Epithelial cell of prostate (primary cell): ENCODE results near the gene FARS2.

Experiments
- DNase-seq: peaks from one replicate; pipeline ENCODE4 v3.0.0-alpha.2; 2011; ENCODE audit warnings: low read depth, low spot score
- H3K27ac ChIP-seq: fragments of 450-650 bp; 2 replicates; pipeline ENCODE4 v1.5.1; 2017; ENCODE audit warnings: mild to moderate bottlenecking

The FARS2 gene

GRCh38 chr6:5248302-5249098 is 12.8 kb upstream of the FARS2 start:
- DNase-seq, result no peak
- peak overlapping the region; percentile 71 for H3K27ac ChIP-seq

GRCh38 chr6:5249451-5250122 is 11.7 kb upstream of the FARS2 start:
- no peak for DNase-seq
- H3K27ac ChIP-seq, result peak overlapping the region; percentile 71

GRCh38 chr6:5250451-5250850 is 10.9 kb upstream of the FARS2 start:
- no peak for DNase-seq
- H3K27ac ChIP-seq, result peak overlapping the region; percentile 71

DNA sequence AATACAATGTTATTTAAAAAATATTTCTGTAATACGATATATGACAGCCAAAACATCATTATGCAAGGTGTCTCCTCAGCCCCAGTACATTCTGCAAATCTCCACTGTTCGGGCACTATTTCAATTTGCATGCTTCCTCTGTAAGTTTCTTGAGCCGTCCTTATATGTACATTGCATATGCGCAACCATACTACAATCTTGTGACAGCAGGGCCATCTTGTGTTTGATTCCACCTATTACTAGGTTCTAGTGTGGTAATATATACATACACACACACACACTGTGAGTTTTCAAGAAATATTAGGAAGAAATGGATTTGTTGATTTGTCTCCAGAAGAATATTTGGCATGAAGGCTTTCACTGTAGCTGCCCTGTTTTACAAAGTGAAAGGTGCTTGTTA is 10.4 kb upstream of the FARS2 start:
- H3K27ac ChIP-seq, result peak overlapping the region; percentile 71
- no peak for DNase-seq

DNA sequence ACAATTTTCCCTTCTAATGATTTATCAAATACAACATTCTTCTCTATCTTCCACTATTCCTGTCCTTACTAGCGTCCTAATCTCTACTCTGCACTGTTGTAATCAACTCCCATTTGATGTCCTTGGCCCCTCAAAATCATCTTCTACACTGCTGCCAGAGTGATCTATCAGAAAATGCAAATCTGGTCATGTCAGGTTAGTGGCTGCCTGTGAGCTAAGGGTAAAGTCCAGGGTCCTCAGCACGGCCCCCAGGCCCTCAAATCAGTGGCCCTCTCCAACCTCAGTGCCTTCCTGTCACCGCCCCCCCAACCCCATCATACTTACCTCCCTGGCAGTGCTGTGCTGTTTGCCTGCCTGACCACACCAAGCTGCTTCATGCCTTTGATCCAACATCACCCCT is 4.4 kb upstream of the FARS2 start:
- DNase-seq, result no peak
- H3K27ac ChIP-seq, result no peak overlapping the region

- no peak overlapping the region for H3K27ac ChIP-seq
- DNase-seq, result no peak
Measured at GRCh38 chr6:5257400-5257799, 3.9 kb upstream of the FARS2 start.

- no peak for DNase-seq
- peak overlapping the region; percentile 93 for H3K27ac ChIP-seq
Measured at GRCh38 chr6:5259428-5259827, 1.9 kb upstream of the FARS2 start.

DNA sequence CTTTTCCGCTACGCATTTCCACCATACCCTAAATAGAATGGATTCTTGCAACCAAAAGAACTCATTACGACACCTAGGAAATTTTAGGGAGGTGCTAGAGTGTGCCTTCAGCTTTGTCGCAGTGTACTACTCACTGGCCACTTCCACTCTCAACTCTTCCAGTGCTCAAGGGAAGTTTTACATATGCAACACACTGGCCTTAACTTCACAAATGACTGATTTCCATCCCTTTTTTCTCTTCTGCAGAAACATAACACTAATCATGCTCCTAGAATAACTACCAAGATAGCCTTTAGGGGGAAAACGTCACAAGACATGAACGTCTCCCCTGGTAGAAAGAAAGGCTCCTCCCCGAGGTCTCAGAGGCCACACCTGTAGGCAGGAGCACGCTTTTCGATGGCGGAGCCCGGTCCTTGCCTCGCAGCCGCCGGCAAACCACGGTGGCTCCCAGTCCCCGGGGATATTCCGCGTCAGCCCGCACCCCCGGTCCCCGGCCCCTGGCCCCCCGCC is 1.1 kb upstream of the FARS2 start:
- DNase-seq, result no peak
- H3K27ac ChIP-seq, result peak overlapping the region; percentile 93

- no peak for DNase-seq
- H3K27ac ChIP-seq, result peak overlapping the region; percentile 93
Measured at GRCh38 chr6:5261545-5262109, 314 bp downstream of the FARS2 start.

GRCh38 chr6:5266423-5266822 is 5.1 kb downstream of the FARS2 start:
- DNase-seq, result no peak
- no peak overlapping the region for H3K27ac ChIP-seq

- no peak overlapping the region for H3K27ac ChIP-seq
- DNase-seq, result no peak
Measured at GRCh38 chr6:5270093-5270680, 8.9 kb downstream of the FARS2 start.

DNA sequence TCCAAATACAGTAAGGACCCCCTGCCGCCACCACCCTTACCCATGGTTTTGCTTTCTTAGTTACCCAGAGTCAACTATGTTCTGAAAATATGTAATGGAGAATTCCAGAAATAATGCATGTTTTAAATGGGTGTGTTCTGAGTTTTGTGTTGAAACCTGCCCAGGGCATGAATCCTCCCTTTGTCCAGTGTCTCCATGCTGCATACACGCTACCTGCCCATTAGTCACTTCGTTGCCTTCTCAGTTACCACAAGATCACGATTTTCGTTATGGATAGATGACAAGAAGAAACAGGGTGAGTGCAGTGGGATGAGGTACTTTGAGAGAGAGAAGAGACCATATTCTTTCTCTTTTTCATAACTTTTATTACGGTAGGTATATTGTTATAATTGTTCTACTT is 10.6 kb downstream of the FARS2 start:
- DNase-seq, result peak; percentile 51
- H3K27ac ChIP-seq, result peak overlapping the region; percentile 62

DNA sequence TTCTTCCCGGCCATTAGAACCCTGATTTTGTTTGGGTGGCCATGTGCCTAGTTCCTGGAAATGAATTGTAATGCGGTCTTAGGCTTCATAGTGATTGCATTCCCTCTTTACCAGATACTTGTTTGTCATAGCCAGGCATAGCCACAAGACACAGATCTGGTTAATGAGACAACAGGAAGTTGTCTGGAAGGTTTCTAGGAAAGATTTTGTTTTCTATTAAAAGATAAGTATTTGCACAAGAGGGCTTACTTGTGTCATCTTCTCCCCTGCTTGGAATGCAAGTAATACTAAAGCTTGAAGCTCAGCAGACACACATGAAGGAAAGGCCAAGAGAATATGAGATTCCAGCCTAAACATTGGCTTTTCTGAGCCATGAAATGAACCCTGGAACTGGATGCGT is 12.9 kb downstream of the FARS2 start:
- DNase-seq, result no peak
- H3K27ac ChIP-seq, result no peak overlapping the region

DNA sequence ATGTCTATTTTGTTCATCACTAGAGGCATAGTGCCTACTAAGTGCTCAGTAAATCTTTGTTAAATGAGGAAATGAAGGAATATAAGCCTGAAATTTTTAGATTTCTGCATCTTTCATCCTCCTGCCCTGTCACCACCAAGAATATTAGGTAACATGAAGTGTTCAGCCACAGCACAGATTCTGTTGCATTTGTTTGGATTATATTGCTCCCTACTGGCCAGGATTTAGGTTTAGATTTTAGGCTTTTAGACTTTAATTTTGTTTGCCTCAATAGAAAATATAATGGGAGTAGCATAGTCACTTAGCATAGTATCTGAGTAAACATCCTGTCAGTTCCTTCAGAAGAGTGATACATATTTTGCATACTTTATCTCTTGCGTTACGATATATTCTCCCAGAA is 14.2 kb downstream of the FARS2 start:
- H3K27ac ChIP-seq, result no peak overlapping the region
- no peak for DNase-seq

DNA sequence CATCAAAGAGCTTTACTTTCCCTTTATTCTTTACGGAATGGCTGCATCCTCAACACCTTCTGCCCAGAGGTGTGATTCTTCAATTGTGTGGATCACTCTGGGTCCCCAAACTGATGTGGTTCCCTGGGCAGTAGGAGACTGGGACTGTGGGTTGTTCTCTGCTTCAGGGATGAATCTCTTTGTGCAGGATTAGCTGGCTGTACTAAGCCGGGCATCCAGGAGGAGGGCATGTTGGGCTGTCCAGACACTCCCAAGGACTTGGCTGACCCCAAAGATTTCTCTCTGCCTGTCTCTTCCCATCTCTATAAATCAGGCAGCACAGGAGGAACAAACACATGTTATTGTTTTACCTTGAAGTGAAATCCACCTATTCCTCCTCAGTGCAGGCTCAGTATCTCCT is 15.3 kb downstream of the FARS2 start:
- no peak overlapping the region for H3K27ac ChIP-seq
- DNase-seq, result no peak

GRCh38 chr6:5277589-5277988 is 16.3 kb downstream of the FARS2 start:
- no peak for DNase-seq
- H3K27ac ChIP-seq, result no peak overlapping the region

DNA sequence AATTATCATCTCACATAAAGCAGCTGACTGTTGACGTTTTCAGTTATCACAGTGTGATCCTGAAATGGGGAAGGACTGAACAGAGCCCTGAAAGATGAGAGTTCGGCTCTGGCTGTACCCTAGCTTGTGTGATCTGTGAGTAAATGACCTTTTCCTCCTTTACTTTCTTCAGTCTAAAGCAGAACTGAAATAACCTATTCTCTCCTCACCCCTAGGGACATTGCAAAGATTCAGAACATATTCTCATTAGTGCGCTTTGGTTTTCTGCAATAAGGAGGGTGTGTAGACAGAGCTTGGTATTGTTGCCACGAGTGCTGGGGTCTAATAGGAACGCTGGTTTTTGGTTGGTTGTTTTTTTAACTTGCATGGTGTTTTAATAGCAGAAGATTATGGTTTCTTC is 16.7 kb downstream of the FARS2 start:
- no peak for DNase-seq
- no peak overlapping the region for H3K27ac ChIP-seq

DNA sequence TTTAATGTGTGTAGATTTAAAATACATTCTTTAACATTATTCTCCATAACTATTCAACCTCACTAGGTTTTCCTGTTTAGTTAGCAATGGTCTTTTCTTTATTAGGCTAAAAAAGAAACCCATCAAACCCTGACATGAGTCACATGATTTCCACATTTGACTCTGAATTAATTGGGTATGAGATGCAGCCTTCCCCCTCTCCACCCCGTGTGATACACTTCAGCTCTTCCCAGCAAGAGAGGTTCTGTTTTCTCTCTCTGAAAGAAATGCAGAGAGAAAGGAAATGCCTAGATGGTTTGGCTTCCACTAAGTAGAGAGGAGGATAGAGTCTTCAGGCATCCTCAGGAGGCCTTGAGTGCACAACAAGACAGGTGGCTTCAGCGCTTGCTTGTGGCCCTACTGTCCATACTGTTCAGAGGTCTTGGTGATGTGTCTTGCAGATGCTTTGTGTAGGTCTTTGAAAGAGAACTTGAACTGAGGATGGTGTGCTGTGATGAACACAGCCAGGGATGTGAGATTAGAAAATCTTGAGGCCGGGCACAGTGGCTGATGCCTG is 17.3 kb downstream of the FARS2 start:
- H3K27ac ChIP-seq, result no peak overlapping the region
- DNase-seq, result no peak

- no peak for DNase-seq
- H3K27ac ChIP-seq, result no peak overlapping the region
Measured at GRCh38 chr6:5279891-5280338, 18.6 kb downstream of the FARS2 start.

GRCh38 chr6:5280920-5281319 is 19.6 kb downstream of the FARS2 start:
- no peak overlapping the region for H3K27ac ChIP-seq
- DNase-seq, result no peak

DNA sequence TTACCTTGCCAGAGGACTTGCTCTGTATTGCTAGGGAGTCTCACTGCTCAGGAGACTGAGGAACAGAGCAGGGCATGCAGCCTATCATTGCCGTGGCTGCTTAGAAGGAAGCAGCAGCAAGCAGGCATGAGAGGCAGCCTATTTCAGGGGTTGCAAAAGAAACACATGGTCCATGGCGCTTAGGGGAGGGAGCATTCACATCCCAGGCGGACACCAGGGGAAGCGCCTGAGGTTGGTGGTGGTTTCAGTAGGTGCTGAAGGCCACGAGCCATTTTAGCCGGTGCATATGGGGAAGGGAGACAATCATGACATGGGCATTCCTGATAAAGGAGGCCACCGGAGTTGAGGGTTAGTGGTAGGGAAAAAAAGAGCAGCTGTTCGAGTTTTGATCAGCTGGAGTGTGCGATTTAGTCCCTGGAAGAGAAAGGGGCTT is 20.9 kb downstream of the FARS2 start:
- no peak overlapping the region for H3K27ac ChIP-seq
- no peak for DNase-seq
